Measurements from ENCODE around the gene NET1. TPM values are rescaled to one million over a fixed set of nuclear protein-coding genes. Genes with fewer than 3 reads are reported as not detected.

Gene NET1
- total and polyA plus RNA-seq, 12 donors = 8.7 to 26.2 (median 20.3) TPM

- Histone ChIP-seq H3K9me3 (replicated peaks in 1 of 3) (no peaks in the 10 kb centered on the region), H3K4me1 (replicated peaks in 1 of 2) (no peaks in the 10 kb centered on the region), H3K27ac (no peak overlapping the region), H3K36me3 (replicated peaks in 1 of 2) (no peaks in the 10 kb centered on the region), H3K4me3 (no peak overlapping the region), H3K27me3 (no peaks in the 10 kb centered on the region)
- TF ChIP-seq CTCF (IDR thresholded peaks at IDR 0.05) (no peak), POLR2A (IDR thresholded peaks at IDR 0.05) (no peak)
- 83 to 94% (median 93%) methylated on average over 10 to 12 of the region's 12 CpGs for WGBS, 4 donors
- DNase-seq = no peak
- intact Hi-C loops (cut with DNase I) = no loop called here
Observed at GRCh38 chr10:5481121-5481520, 68.8 kb downstream of the NET1 start.

GRCh38 chr10:5482016-5482415, 69.7 kb downstream of the NET1 start:
- Histone ChIP-seq H3K27ac (no peak overlapping the region), H3K4me3 (no peak overlapping the region), H3K9me3 (replicated peaks in 1 of 3) (no peaks in the 10 kb centered on the region), H3K27me3 (no peaks in the 10 kb centered on the region), H3K4me1 (replicated peaks in 1 of 2) (no peaks in the 10 kb centered on the region), H3K36me3 (replicated peaks in 1 of 2) (no peaks in the 10 kb centered on the region)
- WGBS, 4 donors = 88 to 94% (median 90%) methylated on average over 9 of the region's 9 CpGs
- intact Hi-C loops (cut with DNase I) = no loop called here
- TF ChIP-seq CTCF (IDR thresholded peaks at IDR 0.05) (no peak), POLR2A (IDR thresholded peaks at IDR 0.05) (no peak)
- DNase-seq = no peak

GRCh38 chr10:5484205-5484604, 71.8 kb downstream of the NET1 start:
- Histone ChIP-seq H3K4me1 (replicated peaks in 1 of 2) (no peaks in the 10 kb centered on the region), H3K4me3 (no peak overlapping the region), H3K27me3 (no peaks in the 10 kb centered on the region), H3K36me3 (replicated peaks in 1 of 2) (no peaks in the 10 kb centered on the region), H3K27ac (no peak overlapping the region), H3K9me3 (replicated peaks in 1 of 3) (no peaks in the 10 kb centered on the region)
- no peak for DNase-seq
- TF ChIP-seq POLR2A (IDR thresholded peaks at IDR 0.05) (no peak), CTCF (IDR thresholded peaks at IDR 0.05) (no peak)
- 73 to 82% (median 75%) methylated on average over 3 of the region's 3 CpGs for WGBS, 4 donors
- intact Hi-C loops (cut with DNase I) = no loop called here

- intact Hi-C loops (cut with DNase I) = no loop called here
- 74 to 84% (median 82%) methylated on average over 14 of the region's 14 CpGs for WGBS, 4 donors
- Histone ChIP-seq H3K4me3 (no peak overlapping the region), H3K27me3 (no peaks in the 10 kb centered on the region), H3K4me1 (replicated peaks in 1 of 2) (no peaks in the 10 kb centered on the region), H3K36me3 (replicated peaks in 1 of 2) (no peaks in the 10 kb centered on the region), H3K27ac (no peak overlapping the region), H3K9me3 (replicated peaks in 1 of 3) (no peaks in the 10 kb centered on the region)
- no peak for TF ChIP-seq CTCF (IDR thresholded peaks at IDR 0.05)
- no peak for TF ChIP-seq POLR2A (IDR thresholded peaks at IDR 0.05)
- no peak for DNase-seq
Observed at GRCh38 chr10:5485290-5485689, 72.9 kb downstream of the NET1 start.

Measured in adrenal gland (tissue), 12 donors.